ENCODE data around the gene PKNOX2. TPM values are rescaled to one million over a fixed set of nuclear protein-coding genes. Genes with fewer than 3 reads are reported as not detected.
A peak's percentile ranks its signal among the peaks of the same experiment; 100 is the strongest.

Gene PKNOX2
- total RNA-seq, 4 donors from 2014 or later: 0.83 to 4.1 (median 2.5) TPM

DNA sequence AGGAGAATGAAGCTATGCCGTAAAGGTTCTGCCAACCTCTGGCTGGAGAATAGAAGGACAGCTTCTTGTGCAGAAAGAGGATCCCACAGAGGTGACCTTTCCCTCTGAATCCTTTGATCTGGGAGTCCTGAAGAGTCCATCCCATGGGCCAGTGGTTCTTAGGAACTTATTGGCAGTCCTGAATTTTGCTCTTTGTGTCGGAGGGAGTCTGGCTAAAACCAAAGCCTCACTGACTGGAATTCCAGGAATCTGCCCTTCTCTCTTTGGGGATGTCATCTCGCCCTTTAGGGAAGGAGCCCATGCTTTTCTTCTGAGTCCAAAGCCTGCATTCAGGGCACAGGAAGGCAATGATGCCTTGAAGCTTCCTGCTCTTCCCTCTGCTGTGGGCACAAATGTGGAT is 45.5 kb downstream of the PKNOX2 start:
- Histone ChIP-seq H3K27ac (replicated peaks in 1 of 4) (no peak overlapping the region), H3K36me3 (no peaks in the 10 kb centered on the region), H3K4me1 (peaks cover 7 to 20% (median 17%) of the 10 kb centered on the region in 4 donors), H3K9me3 (no peaks in the 10 kb centered on the region), H3K27me3 (no peaks in the 10 kb centered on the region), H3K4me3 (no peak overlapping the region)
- DNase-seq (ENCODE audit: extremely low spot score): no peak
- WGBS: 100% methylated on average over 2 of the region's 3 CpGs
- intact Hi-C loops (cut with DNase I): no loop called here
- TF ChIP-seq POLR2A (IDR thresholded peaks at IDR 0.05; ENCODE audit: low read depth): no peak
- no peak for TF ChIP-seq EP300 (IDR thresholded peaks at IDR 0.05)
- TF ChIP-seq, protein P1, sequence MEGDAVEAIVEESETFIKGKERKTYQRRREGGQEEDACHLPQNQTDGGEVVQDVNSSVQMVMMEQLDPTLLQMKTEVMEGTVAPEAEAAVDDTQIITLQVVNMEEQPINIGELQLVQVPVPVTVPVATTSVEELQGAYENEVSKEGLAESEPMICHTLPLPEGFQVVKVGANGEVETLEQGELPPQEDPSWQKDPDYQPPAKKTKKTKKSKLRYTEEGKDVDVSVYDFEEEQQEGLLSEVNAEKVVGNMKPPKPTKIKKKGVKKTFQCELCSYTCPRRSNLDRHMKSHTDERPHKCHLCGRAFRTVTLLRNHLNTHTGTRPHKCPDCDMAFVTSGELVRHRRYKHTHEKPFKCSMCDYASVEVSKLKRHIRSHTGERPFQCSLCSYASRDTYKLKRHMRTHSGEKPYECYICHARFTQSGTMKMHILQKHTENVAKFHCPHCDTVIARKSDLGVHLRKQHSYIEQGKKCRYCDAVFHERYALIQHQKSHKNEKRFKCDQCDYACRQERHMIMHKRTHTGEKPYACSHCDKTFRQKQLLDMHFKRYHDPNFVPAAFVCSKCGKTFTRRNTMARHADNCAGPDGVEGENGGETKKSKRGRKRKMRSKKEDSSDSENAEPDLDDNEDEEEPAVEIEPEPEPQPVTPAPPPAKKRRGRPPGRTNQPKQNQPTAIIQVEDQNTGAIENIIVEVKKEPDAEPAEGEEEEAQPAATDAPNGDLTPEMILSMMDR (IDR thresholded peaks at IDR 0.05): no peak
- TF ChIP-seq POLR2AphosphoS5 (IDR thresholded peaks at IDR 0.05): no peak

- DNase-seq (ENCODE audit: extremely low spot score): no peak
- H3K36me3 ChIP-seq: no peaks in the 10 kb centered on the region
- no peaks in the 10 kb centered on the region for H3K9me3 ChIP-seq
- peaks cover 19 to 33% (median 29%) of the 10 kb centered on the region in 4 donors for H3K4me1 ChIP-seq
- H3K27me3 ChIP-seq: no peaks in the 10 kb centered on the region
- intact Hi-C loops (cut with DNase I): no loop called here
- TF ChIP-seq, protein P1 (IDR thresholded peaks at IDR 0.05): no peak
- TF ChIP-seq POLR2AphosphoS5 (IDR thresholded peaks at IDR 0.05) (no peak), EP300 (IDR thresholded peaks at IDR 0.05) (no peak), POLR2A (IDR thresholded peaks at IDR 0.05; ENCODE audit: low read depth) (no peak)
- 85% methylated on average over 3 of the region's 5 CpGs for WGBS
- no peak overlapping the region for H3K4me3 ChIP-seq
- H3K27ac ChIP-seq (replicated peaks in 1 of 4): no peak overlapping the region
Measured at GRCh38 chr11:125211191-125211947, 46.8 kb downstream of the PKNOX2 start.

DNA sequence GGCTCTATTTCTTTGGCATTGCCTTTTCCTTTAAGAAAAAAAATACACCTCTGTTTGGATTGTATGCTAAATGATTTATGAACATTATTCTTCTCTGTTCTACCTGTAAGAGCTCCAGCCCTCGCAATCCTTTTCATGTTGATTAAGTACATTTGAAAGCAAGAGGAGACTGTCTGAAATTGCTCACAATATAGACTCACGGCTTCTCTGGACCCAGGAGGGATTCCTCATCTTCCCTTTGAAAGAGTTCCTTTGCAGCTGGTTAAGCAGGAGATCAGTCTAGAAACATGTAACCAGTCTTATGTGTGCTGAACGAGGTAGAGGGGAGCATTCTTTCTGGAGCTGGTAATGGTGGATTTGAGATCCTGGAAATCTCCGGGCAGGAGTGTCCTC is 47.4 kb downstream of the PKNOX2 start:
- H3K4me1 ChIP-seq: peaks cover 21 to 36% (median 33%) of the 10 kb centered on the region in 4 donors
- 58% methylated on average over 4 of the region's 4 CpGs for WGBS
- no peaks in the 10 kb centered on the region for H3K27me3 ChIP-seq
- intact Hi-C loops (cut with DNase I): no loop called here
- no peak for DNase-seq (ENCODE audit: extremely low spot score)
- H3K9me3 ChIP-seq: no peaks in the 10 kb centered on the region
- H3K4me3 ChIP-seq: no peak overlapping the region
- no peak overlapping the region for H3K27ac ChIP-seq (replicated peaks in 1 of 4)
- no peaks in the 10 kb centered on the region for H3K36me3 ChIP-seq
- TF ChIP-seq EP300 (IDR thresholded peaks at IDR 0.05) (no peak), POLR2AphosphoS5 (IDR thresholded peaks at IDR 0.05) (no peak), POLR2A (IDR thresholded peaks at IDR 0.05; ENCODE audit: low read depth) (no peak)
- TF ChIP-seq, protein P1 (IDR thresholded peaks at IDR 0.05): no peak

DNA sequence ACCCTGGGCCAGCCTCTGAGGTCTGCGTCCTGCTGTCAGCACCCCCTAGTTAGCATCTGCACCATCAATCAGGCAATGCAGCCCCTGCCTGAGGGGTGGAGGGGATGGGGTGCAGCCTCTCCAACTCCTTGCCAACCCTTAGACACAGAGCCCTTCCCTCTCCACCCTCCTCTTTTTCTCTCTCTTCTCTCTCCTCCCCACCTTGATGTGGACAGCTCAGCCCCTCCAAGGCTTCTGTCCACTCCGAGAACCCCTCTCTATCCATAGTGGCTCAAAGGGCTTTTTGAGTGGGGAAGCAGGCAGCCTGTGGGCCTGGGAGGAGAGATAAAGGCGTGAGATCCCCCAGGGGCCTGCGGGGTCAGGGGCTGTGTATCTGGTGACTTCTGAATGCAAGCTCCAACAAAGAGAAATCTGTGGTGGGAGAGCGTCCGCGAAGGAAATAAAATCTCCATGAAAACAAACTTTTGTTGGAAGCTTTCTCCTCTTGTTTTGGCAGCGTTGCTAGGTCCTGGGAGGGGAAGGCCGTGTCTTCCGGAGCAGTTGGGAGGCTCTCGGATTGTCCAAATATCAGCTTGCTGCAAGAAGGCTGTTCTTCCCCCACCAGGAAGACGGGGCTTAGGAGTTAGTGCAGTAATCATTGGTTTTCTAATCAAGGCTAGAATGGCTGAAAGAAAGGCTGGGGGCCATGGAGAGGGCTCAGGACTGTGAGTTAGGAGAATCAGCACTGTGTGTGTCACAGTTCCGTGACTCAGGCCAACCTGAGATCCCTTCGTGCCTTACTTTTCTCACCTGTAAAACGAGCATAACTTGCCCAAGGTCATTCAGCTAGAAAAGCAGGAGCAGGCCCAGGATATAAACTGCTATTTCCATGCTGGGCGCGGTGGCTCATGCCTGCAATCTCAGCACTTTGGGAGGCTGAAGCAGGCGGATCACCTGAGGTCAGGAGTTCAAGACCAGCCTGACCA is 50.3 kb downstream of the PKNOX2 start:
- 55% methylated on average over 17 of the region's 18 CpGs for WGBS
- Histone ChIP-seq H3K4me3 (no peak overlapping the region), H3K36me3 (no peaks in the 10 kb centered on the region), H3K9me3 (no peaks in the 10 kb centered on the region), H3K27ac (replicated peaks in 1 of 4) (peak overlapping the region; percentile 16 to 60 (median 34)), H3K4me1 (peaks cover 21 to 36% (median 33%) of the 10 kb centered on the region in 4 donors), H3K27me3 (no peaks in the 10 kb centered on the region)
- no peak for DNase-seq (ENCODE audit: extremely low spot score)
- no peak for TF ChIP-seq POLR2A (IDR thresholded peaks at IDR 0.05; ENCODE audit: low read depth)
- no peak for TF ChIP-seq EP300 (IDR thresholded peaks at IDR 0.05)
- no peak for TF ChIP-seq POLR2AphosphoS5 (IDR thresholded peaks at IDR 0.05)
- TF ChIP-seq, protein P1 (IDR thresholded peaks at IDR 0.05): no peak
- intact Hi-C loops (cut with DNase I): no loop called here

Data from esophagus muscularis mucosa (tissue), 4 donors.